Natural killer cell (primary cell): Measurements from ENCODE around the gene OR6X1. TPM values are rescaled to one million over a fixed set of nuclear protein-coding genes. Genes with fewer than 3 reads are reported as not detected.
"Not testable (repeated sequence)": the region's sequence is repeated elsewhere in the genome, so short reads cannot be mapped to it uniquely, and the experiment has no call there.

ENCODE experiments used
- ATAC-seq, 3 donors: fragments of 150-1000 bp in 2 of 3; fragments of 200-7000 bp in 1 of 3; cut with Tn5 transposase; 1 replicate in 1 of 3; 2 replicates in 2 of 3; pipeline ENCODE4 v1.10.0; 2021; ENCODE audit warnings: mild to moderate bottlenecking in 2 of 3, moderate library complexity in 2 of 3
- DNase-seq, 2 donors: peaks; one replicate each; pipeline versions ENCODE4 v3.0.0 to v3.0.0-alpha.2; 2013 to 2021; ENCODE audit warnings: mixed read lengths in 1 of 2
- H3K27ac ChIP-seq: one replicate; pipeline ENCODE4 v1.5.1; 2013; ENCODE audit warnings: mild to moderate bottlenecking, low read length
- H3K27me3 ChIP-seq: one replicate; pipeline ENCODE4 v1.6.1; 2013; ENCODE audit warnings: low read length; ENCODE audit not compliant: control insufficient read depth, insufficient read depth
- H3K36me3 ChIP-seq: one replicate; pipeline ENCODE4 v1.6.1; 2013; ENCODE audit warnings: low read length; ENCODE audit not compliant: control insufficient read depth, insufficient read depth
- H3K4me1 ChIP-seq: one replicate; pipeline ENCODE4 v1.6.1; 2013; ENCODE audit warnings: low read length; ENCODE audit not compliant: control insufficient read depth, insufficient read depth
- H3K4me3 ChIP-seq: one replicate; pipeline ENCODE4 v1.5.1; 2013; ENCODE audit warnings: low read length
- H3K9me3 ChIP-seq: one replicate; pipeline ENCODE4 v1.6.1; 2013; ENCODE audit warnings: low read length; ENCODE audit not compliant: control insufficient read depth, insufficient read depth
- H3K27ac Mint-ChIP-seq, 2 donors: one replicate each; pipeline ENCODE4 v1.8.0; 2022; ENCODE audit warnings: mild to moderate bottlenecking in 2 of 2, mixed read lengths in 2 of 2, moderate library complexity in 1 of 2
- H3K27me3 Mint-ChIP-seq, 2 donors: one replicate each; pipeline ENCODE4 v1.8.0; 2022; ENCODE audit warnings: low read depth in 2 of 2, mixed read lengths in 2 of 2
- H3K36me3 Mint-ChIP-seq: one replicate; pipeline ENCODE4 v1.8.0; 2022; ENCODE audit warnings: mixed read lengths
- H3K4me1 Mint-ChIP-seq, 2 donors: one replicate each; pipeline ENCODE4 v1.8.0; 2022; ENCODE audit warnings: mixed read lengths in 2 of 2
- H3K4me3 Mint-ChIP-seq: one replicate; pipeline ENCODE4 v1.8.0; 2022; ENCODE audit warnings: mild to moderate bottlenecking, moderate library complexity, mixed read lengths
- H3K9me3 Mint-ChIP-seq, 2 donors: one replicate each; pipeline ENCODE4 v1.8.0; 2022; ENCODE audit warnings: mixed read lengths in 2 of 2
- WGBS: methylation state at CpG from one replicate; pipeline ENCODE4 v1.1.7; 2013; ENCODE audit warnings: missing lambda C conversion rate; ENCODE audit not compliant: insufficient coverage; 5-methylcytosine and 5-hydroxymethylcytosine counted together
- intact Hi-C: fragments of 100-400 bp; cut with micrococcal nuclease; formaldehyde crosslinking; loops from one replicate; pipeline ENCODE4 v1.14.2; 2022
- total RNA-seq, 4 donors: library from RNA; stranded (reverse); fragments of 120-200 nt in 1 of 4; gene quantifications; one replicate each; pipeline versions ENCODE4 v1.2.3 to v1.2.4, GENCODE V29; 2013 to 2022
- TF ChIP-seq, protein P1 (sequence below): fragments of 200-600 bp; IDR thresholded peaks from one replicate; pipeline ENCODE4 v1.8.0; 2022; ENCODE audit warnings: antibody characterized with exemption

Gene OR6X1
- total RNA-seq, 3 donors from 2014 or later (not counting 1 experiment from before 2014, with no cell fraction given), result not detected

DNA sequence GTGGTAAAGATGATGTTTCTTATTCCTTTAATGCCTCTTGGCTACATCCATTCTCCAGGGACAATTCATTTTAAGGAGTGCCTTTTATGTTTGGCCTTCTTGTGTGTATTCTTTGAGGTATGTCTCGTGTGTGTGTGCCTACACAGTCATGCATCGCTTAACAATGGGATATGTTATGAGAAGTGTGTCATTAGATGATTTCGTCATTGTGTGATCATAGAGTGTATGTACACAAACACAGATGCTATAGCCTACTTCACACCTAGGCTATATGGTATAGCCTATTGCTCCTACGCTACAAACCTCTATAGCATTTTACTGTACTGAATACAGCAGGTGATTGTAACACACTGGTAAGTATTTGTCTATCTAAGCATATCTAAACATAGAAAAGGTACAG is 35.8 kb downstream of the OR6X1 start:
- TF ChIP-seq, protein P1, sequence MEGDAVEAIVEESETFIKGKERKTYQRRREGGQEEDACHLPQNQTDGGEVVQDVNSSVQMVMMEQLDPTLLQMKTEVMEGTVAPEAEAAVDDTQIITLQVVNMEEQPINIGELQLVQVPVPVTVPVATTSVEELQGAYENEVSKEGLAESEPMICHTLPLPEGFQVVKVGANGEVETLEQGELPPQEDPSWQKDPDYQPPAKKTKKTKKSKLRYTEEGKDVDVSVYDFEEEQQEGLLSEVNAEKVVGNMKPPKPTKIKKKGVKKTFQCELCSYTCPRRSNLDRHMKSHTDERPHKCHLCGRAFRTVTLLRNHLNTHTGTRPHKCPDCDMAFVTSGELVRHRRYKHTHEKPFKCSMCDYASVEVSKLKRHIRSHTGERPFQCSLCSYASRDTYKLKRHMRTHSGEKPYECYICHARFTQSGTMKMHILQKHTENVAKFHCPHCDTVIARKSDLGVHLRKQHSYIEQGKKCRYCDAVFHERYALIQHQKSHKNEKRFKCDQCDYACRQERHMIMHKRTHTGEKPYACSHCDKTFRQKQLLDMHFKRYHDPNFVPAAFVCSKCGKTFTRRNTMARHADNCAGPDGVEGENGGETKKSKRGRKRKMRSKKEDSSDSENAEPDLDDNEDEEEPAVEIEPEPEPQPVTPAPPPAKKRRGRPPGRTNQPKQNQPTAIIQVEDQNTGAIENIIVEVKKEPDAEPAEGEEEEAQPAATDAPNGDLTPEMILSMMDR, result no peak
- H3K27ac ChIP-seq, result no peak overlapping the region
- no peak overlapping the region for H3K27ac Mint-ChIP-seq
- no peak for DNase-seq
- H3K4me1 Mint-ChIP-seq, result no peaks in the 10 kb centered on the region
- H3K4me3 ChIP-seq, result no peak overlapping the region
- no peaks in the 10 kb centered on the region for H3K27me3 ChIP-seq
- no peak for ATAC-seq
- no peaks in the 10 kb centered on the region for H3K9me3 Mint-ChIP-seq
- no peak overlapping the region for H3K4me3 Mint-ChIP-seq
- H3K27me3 Mint-ChIP-seq, result peaks cover 17 to 19% of the 10 kb centered on the region in 2 donors
- 93% methylated on average over 2 of the region's 4 CpGs for WGBS
- no peaks in the 10 kb centered on the region for H3K4me1 ChIP-seq
- no peaks in the 10 kb centered on the region for H3K9me3 ChIP-seq
- no peaks in the 10 kb centered on the region for H3K36me3 Mint-ChIP-seq
- intact Hi-C loops, result no loop called here
- H3K36me3 ChIP-seq, result no peaks in the 10 kb centered on the region

DNA sequence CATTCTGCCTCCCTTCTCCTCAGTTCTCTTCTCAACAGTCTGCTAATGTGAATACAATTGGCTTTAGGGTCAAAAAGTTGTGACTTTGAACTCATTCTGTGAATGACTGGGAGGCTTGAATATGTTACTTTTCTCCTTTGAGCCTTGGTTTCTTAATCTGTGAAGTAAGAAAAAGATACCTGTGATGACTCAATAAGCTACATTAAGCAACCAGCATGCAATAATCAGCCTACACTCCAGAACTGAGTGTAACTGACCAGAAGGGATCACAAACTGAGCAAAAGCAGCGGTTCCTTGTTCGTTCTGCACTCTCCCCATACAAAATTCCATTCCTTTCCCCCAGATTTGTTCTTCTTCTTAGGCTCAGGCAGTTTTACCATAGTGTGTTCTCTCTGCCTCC is 36.3 kb downstream of the OR6X1 start:
- Histone ChIP-seq H3K27me3 (no peaks in the 10 kb centered on the region), H3K4me1 (no peaks in the 10 kb centered on the region), H3K36me3 (no peaks in the 10 kb centered on the region), H3K27ac (no peak overlapping the region), H3K9me3 (no peaks in the 10 kb centered on the region), H3K4me3 (no peak overlapping the region)
- Mint-ChIP-seq H3K4me1 (no peaks in the 10 kb centered on the region), H3K4me3 (no peak overlapping the region), H3K9me3 (no peaks in the 10 kb centered on the region), H3K27me3 (peaks cover 17 to 19% of the 10 kb centered on the region in 2 donors), H3K36me3 (no peaks in the 10 kb centered on the region), H3K27ac (no peak overlapping the region)
- TF ChIP-seq, protein P1, result no peak
- ATAC-seq (no peak), DNase-seq (no peak)
- 91% methylated on average over 2 of the region's 2 CpGs for WGBS
- intact Hi-C loops, result no loop called here

DNA sequence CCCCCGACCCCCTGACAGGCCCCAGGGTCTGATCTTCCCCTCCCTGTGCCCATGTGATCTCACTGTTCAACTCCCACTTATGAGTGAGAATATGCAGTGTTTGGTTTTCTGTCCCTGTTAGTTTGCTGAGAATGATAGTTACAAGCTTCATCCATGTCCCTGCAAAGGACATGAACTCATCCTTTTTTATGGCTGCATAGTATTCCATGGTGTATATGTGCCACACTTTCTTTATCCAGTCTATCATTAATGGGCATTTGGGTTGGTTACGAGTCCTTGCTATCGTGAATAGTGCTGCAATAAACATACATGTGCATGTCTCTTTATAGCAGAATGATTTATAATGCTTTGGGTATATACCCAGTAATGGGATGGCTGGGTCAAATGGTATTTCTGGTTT is 41.7 kb downstream of the OR6X1 start:
- H3K27me3 ChIP-seq, H3K27ac ChIP-seq, H3K27ac Mint-ChIP-seq, H3K4me3 ChIP-seq, H3K4me3 Mint-ChIP-seq, H3K4me1 Mint-ChIP-seq, H3K36me3 Mint-ChIP-seq, H3K36me3 ChIP-seq, H3K4me1 ChIP-seq, H3K9me3 ChIP-seq, ATAC-seq, H3K9me3 Mint-ChIP-seq, intact Hi-C loops, DNase-seq: not testable (repeated sequence)
- H3K27me3 Mint-ChIP-seq, result peaks cover 17 to 27% of the 10 kb centered on the region in 2 donors
- 86% methylated on average over 3 of the region's 3 CpGs for WGBS

DNA sequence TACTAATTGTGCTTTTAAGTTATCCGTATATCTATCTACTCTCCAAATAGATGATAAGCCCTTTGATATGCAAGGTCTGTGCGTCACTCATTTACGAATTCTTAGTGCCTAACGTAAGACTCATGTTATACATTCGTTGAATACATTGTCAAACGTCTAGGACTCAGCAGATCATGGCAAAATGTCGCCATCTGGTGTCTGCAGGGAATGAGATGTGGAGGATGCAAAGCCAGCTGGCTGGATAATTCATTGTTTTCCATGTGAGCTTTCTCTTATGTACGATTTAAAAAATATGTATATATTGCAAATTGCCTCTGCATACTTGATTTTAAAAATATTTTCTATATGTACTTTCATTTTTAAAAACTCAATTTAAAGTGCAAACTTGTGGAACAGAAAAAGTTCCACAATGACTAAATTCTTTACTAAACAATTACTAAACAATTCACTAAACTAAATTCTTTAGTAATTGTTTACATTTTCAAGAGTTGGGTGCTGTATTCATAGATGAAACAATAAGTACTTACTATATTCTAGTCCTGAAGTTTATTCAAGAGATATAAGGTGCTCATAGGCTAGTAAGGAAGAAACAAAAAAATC is 46.6 kb downstream of the OR6X1 start:
- intact Hi-C loops, result loop anchor here (1.0 to 2.0 kb wide), 2 partner anchors 66 to 127 kb away; no protein-coding TSS in a partner anchor
- WGBS, result 12% methylated on average over 7 of the region's 8 CpGs
- H3K4me3 ChIP-seq, result no peak overlapping the region
- H3K9me3 ChIP-seq, result no peaks in the 10 kb centered on the region
- Mint-ChIP-seq H3K4me3 (no peak overlapping the region), H3K27me3 (peaks cover 0 to 8% of the 10 kb centered on the region in 2 donors), H3K27ac (no peak overlapping the region), H3K36me3 (no peaks in the 10 kb centered on the region), H3K9me3 (no peaks in the 10 kb centered on the region), H3K4me1 (no peaks in the 10 kb centered on the region)
- H3K36me3 ChIP-seq, result no peaks in the 10 kb centered on the region
- no peaks in the 10 kb centered on the region for H3K27me3 ChIP-seq
- no peak overlapping the region for H3K27ac ChIP-seq
- H3K4me1 ChIP-seq, result no peaks in the 10 kb centered on the region
- DNase-seq (peak in 1 of 2 donors; percentile 79), ATAC-seq (peak in 1 of 3 donors; percentile 51)
- TF ChIP-seq, protein P1, result peak; percentile 53
